GM12801 (cell line): ENCODE data around the gene COL23A1.

Experiments used
- TF ChIP-seq, protein P1 (sequence below): IDR thresholded peaks from one replicate; pipeline ENCODE4 v1.5.1; 2011; ENCODE audit warnings: control low read depth; ENCODE audit not compliant: insufficient read length; ENCODE audit errors: extremely low read depth

COL23A1 gene

DNA sequence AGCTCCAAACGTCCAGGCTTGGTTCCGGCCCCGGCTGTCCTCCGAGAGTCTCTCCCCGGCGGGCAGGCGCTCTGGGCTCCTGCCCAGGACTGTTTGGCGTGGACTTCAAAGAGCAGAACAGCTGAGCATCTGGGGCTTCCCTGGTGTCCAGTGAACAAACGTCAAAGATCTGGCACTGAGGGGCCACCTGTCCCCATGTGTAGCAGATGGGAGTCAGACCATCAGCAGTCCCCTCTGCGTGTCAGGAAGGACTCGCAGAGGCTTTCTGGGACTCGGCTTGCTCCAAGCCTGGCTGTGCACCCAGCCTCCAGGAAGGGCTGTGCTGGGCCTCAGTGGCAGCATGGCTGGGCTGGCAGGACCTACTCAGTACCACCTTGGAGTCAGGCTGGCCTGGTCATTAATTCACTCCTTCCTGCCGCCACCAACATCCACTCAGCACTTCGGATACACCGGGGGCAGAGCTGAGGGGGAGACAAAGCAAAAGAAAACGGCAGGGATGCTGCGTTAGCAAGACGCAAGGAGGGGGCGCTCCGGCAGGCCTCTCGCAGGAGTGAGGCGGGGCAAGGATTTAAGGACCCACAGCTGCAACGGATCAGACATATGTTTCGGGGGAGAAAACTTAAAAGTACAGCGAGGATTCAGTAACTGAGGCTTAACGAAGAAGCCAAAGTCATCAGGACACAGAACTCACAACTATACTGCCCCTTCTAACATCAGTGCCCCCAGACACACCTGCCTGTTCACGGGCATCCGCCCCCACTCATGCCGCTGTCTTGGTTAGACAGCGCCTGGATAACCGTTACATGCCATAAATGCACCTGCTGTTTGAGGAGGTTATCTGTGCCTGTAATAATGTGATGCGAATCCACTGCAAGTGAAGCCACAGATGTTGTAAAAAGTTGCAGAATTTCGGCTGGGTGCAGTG is 193.1 kb downstream of the COL23A1 start:
- TF ChIP-seq, protein P1, sequence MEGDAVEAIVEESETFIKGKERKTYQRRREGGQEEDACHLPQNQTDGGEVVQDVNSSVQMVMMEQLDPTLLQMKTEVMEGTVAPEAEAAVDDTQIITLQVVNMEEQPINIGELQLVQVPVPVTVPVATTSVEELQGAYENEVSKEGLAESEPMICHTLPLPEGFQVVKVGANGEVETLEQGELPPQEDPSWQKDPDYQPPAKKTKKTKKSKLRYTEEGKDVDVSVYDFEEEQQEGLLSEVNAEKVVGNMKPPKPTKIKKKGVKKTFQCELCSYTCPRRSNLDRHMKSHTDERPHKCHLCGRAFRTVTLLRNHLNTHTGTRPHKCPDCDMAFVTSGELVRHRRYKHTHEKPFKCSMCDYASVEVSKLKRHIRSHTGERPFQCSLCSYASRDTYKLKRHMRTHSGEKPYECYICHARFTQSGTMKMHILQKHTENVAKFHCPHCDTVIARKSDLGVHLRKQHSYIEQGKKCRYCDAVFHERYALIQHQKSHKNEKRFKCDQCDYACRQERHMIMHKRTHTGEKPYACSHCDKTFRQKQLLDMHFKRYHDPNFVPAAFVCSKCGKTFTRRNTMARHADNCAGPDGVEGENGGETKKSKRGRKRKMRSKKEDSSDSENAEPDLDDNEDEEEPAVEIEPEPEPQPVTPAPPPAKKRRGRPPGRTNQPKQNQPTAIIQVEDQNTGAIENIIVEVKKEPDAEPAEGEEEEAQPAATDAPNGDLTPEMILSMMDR = no peak

DNA sequence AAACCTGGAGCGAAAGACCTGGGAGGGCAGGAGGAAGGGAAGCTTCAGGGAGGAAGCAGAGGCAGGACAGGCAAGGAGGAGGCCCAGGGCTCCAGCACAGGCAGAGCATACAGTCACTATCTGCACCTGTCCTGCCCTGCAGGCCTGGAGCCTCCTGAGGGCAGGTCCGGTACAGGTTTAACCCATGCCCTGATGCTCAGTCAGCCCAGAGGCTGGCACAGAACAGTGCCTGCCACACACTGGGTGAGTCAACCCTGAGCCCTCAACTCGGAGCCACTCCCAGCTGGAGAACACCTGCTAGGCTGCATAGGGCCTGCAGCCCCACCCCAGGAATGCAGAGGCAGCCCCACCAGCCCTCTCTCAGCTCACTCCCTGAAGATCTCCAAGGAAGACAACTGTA is 196.1 kb downstream of the COL23A1 start:
- TF ChIP-seq, protein P1 = no peak

DNA sequence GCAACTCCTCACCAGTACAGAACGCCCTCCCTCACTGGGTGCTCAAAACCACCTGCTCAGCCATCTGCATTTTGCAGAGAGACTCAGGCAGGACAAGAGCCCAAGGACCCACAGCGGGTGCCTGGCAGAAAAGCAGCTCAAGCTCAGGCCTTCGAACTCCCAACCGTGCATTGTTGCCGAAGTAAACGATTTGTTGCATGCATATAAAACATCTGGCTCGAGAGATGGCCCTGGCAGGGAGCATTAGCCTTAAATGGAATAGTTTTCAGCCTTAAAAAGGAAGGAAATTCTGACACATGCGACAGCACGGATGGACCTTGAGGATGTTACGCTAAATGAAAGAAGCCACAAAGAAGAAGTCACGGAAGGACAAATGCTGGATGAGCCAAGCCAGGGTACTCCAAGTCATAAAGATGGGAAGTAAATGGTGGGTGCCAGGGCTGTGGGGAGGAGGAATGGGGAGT is 197.2 kb downstream of the COL23A1 start:
- TF ChIP-seq, protein P1 = no peak

DNA sequence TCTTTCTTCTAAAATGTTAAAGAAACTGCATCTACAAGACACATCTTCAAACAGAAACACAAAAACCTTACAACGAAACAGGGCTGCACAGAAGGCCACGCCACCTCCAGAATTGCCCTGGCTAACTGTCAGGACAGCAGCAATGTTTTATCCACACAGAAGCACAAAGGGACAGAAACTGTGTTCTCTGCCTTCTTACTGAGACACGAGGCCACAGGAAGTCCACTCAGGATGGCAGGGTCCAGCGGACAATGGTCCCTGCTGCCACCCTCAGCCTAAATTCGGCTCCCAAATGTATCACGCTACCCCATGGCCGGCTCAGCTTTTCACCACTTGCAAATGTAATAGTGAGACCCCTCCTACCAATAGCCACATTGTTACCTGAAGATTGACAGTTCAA is 197.8 kb downstream of the COL23A1 start:
- TF ChIP-seq, protein P1 = no peak

DNA sequence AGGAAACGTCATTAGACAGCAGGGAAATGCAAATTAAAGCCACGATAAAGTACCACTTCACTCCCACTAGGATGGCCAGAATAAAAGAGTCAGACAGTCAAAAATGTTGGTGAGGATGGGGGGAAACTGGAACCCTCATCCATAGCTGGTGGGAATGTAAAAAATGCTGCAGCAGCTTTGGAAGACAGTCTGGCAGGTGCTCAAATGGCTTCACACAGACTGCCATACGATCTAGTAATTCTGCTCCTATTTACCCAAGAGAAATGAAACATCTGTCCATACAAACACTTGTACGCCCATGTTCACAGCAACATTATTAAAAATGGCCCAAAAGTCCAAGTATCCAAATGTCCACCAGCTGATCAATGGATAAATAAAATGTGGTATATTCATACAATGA is 198.7 kb downstream of the COL23A1 start:
- TF ChIP-seq, protein P1 = no peak

DNA sequence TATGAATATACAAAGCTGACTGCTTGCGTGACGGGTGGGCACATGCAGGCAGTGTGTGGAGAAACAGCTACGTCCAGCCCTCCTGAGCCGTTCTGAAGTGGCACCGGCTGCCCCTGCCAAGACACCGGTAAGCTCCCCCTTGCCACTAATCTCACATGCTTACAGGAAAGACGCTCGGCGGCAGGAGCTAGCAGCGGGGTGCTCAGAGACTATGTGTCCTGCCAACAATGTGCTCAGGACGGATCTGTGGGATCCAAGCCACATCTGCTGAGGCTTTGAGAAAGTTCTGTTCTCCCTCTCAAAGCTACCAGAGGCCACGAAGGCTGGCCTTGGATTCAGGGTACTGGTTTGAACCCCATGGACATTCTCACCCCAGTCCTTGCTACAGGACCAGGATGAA is 200.4 kb downstream of the COL23A1 start:
- TF ChIP-seq, protein P1 = no peak

DNA sequence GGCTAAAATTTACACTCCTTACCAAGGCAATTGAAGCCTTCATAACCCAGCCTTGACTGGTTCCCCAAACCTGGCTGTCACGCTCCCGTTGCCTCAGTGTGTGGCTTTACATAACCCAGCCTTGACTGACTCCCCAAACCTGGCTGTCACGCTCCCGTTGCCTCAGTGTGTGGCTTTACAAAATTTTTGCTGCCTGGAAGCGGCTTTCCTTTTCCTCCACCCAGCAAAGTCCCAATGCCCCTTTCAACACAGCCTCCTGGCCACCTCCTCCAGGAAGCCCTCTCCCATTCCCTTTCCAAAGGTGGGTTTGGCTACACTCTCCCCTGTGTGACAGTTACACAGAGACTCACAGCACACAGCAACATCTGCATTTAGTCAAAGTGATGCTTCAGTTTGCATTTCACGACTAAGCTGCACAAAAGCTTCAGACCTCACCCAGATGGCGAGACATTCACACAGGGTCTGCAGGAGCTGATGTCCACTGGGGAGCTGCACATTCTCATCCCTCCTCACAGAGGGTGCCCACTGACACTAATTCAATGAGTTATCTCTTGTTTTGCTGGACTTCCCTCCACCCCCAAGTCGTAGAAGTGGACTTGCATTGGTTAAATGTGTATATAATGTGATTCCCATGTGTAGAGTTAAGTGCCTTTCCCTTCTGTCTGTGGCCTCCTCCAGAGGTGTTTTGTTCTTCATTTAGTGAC is 201.0 kb downstream of the COL23A1 start:
- TF ChIP-seq, protein P1 = no peak
